ENCODE data around the gene FAM217B.

The FAM217B gene

DNA sequence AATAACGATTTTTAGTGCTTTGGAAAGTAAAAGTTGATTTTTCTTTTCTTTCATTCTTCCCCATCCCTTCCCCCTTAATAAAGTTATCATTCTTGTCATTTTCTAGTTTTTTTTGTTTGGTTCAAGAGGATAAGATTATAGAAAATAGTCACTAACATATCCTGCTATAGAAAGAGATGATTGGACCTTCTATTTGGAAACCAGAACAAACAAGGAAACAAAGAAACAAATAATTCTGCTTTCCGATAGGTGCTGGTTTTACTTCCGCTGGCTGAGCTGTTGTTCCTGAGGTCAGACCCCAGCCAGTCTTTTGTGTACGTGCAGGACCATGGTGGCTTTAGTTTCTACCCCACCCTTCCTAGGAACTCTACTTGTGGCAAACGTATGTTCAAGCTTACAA lies 17.9 kb downstream of the FAM217B start, which contains the start of gene CDH26:
Gene CDH26, plus strand, starts transcription at position 301 of the 400 bp plus-strand sequence. CDS start 304 bp downstream, outside the sequence.
- Histone ChIP-seq H2BK120ac (ENCODE audit: low read depth, low read length) (no peak within 1 kb of the TSS), H3K27ac (ENCODE audit: low read length, poor library complexity, severe bottlenecking) (no peak within 1 kb of the TSS), H2BK15ac (ENCODE audit: low read depth, poor library complexity, severe bottlenecking) (no peak within 1 kb of the TSS), H4K8ac (ENCODE audit: low read length) (no peak within 1 kb of the TSS), H3K4me1 (ENCODE audit: control insufficient read depth, insufficient read depth, low read depth, low read length) (no peaks in the 10 kb centered on the region), H3K9ac (ENCODE audit: low read length) (no peak within 1 kb of the TSS), H2AK5ac (ENCODE audit: low read length, severe bottlenecking) (no peak within 1 kb of the TSS), H2AFZ (ENCODE audit: low read depth, low read length) (no peak within 1 kb of the TSS), H3K4ac (ENCODE audit: low read depth in 1 of 2, low read length in 2 of 2) (no peak within 1 kb of the TSS), H3K23ac (ENCODE audit: low read length in 2 of 2) (no peak within 1 kb of the TSS), H3K36me3 (ENCODE audit: control insufficient read depth in 1 of 2, insufficient read depth in 2 of 2, low read depth in 1 of 2, low read length in 2 of 2) (no peaks in the 10 kb centered on the region), H2BK5ac (ENCODE audit: low read depth, low read length, poor library complexity, severe bottlenecking) (no peak within 1 kb of the TSS), H3K4me3 (ENCODE audit: insufficient read depth in 1 of 2, low read depth in 1 of 2, low read length in 2 of 2) (no peak within 1 kb of the TSS), H3K79me1 (replicated peaks; ENCODE audit: low read length, poor library complexity, severe bottlenecking) (no peaks in the 10 kb centered on the region), H3K27me3 (ENCODE audit: control insufficient read depth in 1 of 2, insufficient read depth in 1 of 2, low read length in 2 of 2) (no peaks in the 10 kb centered on the region), H4K91ac (ENCODE audit: low read length) (no peak within 1 kb of the TSS), H3K4me2 (ENCODE audit: low read length, poor library complexity, severe bottlenecking) (no peak within 1 kb of the TSS), H3K18ac (ENCODE audit: low read depth in 1 of 2, low read length in 2 of 2) (no peak within 1 kb of the TSS), H2BK12ac (ENCODE audit: low read length in 2 of 2) (no peak within 1 kb of the TSS), H3K14ac (ENCODE audit: low read length in 2 of 2) (peak within 1 kb of the TSS in 1 of 2 experiments; percentile 66), H3K9me3 (ENCODE audit: control insufficient read depth, low read length) (no peaks in the 10 kb centered on the region)
- no peak for DNase-seq
- WGBS = 91% methylated on average over 3 of the region's 5 CpGs

DNA sequence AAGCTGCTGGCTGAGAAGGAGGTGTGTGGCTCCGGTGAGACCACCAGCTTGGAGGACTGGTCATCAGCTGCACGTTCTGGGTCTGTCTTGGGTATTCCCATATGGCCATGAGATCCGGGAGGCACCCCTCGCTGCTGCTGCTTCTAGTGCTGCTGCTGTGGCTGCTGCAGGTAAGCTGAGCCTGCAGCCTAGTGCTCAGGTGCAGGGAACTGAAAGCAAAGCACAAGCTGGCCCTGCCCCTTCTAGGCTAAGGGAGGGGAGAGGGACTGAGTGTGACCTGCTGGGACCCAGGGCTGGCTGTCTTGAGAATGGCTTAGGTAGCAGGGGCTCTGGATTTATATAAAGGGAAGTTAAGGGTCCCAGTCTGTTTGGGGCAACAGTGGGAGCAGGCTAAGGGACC lies 18.4 kb downstream of the FAM217B start:
- Histone ChIP-seq H3K9me3 (ENCODE audit: control insufficient read depth, low read length) (no peaks in the 10 kb centered on the region), H2BK15ac (ENCODE audit: low read depth, poor library complexity, severe bottlenecking) (no peak overlapping the region), H2BK12ac (ENCODE audit: low read length in 2 of 2) (no peak overlapping the region), H2AFZ (ENCODE audit: low read depth, low read length) (no peak overlapping the region), H2AK5ac (ENCODE audit: low read length, severe bottlenecking) (no peak overlapping the region), H3K27me3 (ENCODE audit: control insufficient read depth in 1 of 2, insufficient read depth in 1 of 2, low read length in 2 of 2) (no peaks in the 10 kb centered on the region), H3K4me1 (ENCODE audit: control insufficient read depth, insufficient read depth, low read depth, low read length) (no peaks in the 10 kb centered on the region), H4K91ac (ENCODE audit: low read length) (no peak overlapping the region), H3K9ac (ENCODE audit: low read length) (no peak overlapping the region), H3K27ac (ENCODE audit: low read length, poor library complexity, severe bottlenecking) (no peak overlapping the region), H3K36me3 (ENCODE audit: control insufficient read depth in 1 of 2, insufficient read depth in 2 of 2, low read depth in 1 of 2, low read length in 2 of 2) (no peaks in the 10 kb centered on the region), H2BK5ac (ENCODE audit: low read depth, low read length, poor library complexity, severe bottlenecking) (no peak overlapping the region), H3K4me3 (ENCODE audit: insufficient read depth in 1 of 2, low read depth in 1 of 2, low read length in 2 of 2) (no peak overlapping the region), H3K79me1 (replicated peaks; ENCODE audit: low read length, poor library complexity, severe bottlenecking) (no peaks in the 10 kb centered on the region), H3K18ac (ENCODE audit: low read depth in 1 of 2, low read length in 2 of 2) (no peak overlapping the region), H3K4me2 (ENCODE audit: low read length, poor library complexity, severe bottlenecking) (no peak overlapping the region), H2BK120ac (ENCODE audit: low read depth, low read length) (no peak overlapping the region), H4K8ac (ENCODE audit: low read length) (no peak overlapping the region), H3K4ac (ENCODE audit: low read depth in 1 of 2, low read length in 2 of 2) (no peak overlapping the region), H3K14ac (ENCODE audit: low read length in 2 of 2) (peak overlapping the region in 1 of 2 experiments; percentile 66), H3K23ac (ENCODE audit: low read length in 2 of 2) (no peak overlapping the region)
- 77% methylated on average over 4 of the region's 4 CpGs for WGBS
- DNase-seq = no peak

DNA sequence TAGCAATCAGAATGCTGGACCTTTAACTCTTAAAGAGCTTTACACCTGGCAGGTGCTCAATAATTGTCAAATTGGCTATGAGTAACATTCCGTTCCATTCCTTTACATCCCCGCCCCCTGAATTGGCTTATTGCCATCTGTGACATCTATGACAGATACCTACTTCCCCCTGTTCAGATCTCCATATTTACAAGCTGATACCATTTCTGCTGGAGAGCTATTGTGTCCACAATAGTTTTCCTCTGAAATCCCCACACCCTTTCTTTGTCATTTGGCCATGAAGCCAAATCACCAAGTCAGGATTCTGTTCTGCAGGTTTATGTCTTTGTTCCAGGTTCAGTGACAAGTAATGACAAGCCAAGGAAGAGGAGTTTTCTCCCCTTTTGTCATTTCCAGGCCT lies 21.2 kb downstream of the FAM217B start:
- H3K36me3 ChIP-seq (ENCODE audit: control insufficient read depth in 1 of 2, insufficient read depth in 2 of 2, low read depth in 1 of 2, low read length in 2 of 2) = no peaks in the 10 kb centered on the region
- H3K14ac ChIP-seq (ENCODE audit: low read length in 2 of 2) = no peak overlapping the region
- H3K9ac ChIP-seq (ENCODE audit: low read length) = no peak overlapping the region
- no peak overlapping the region for H3K4me2 ChIP-seq (ENCODE audit: low read length, poor library complexity, severe bottlenecking)
- no peak overlapping the region for H2BK12ac ChIP-seq (ENCODE audit: low read length in 2 of 2)
- no peak overlapping the region for H3K18ac ChIP-seq (ENCODE audit: low read depth in 1 of 2, low read length in 2 of 2)
- no peaks in the 10 kb centered on the region for H3K4me1 ChIP-seq (ENCODE audit: control insufficient read depth, insufficient read depth, low read depth, low read length)
- no peak overlapping the region for H4K91ac ChIP-seq (ENCODE audit: low read length)
- H2BK120ac ChIP-seq (ENCODE audit: low read depth, low read length) = no peak overlapping the region
- H3K9me3 ChIP-seq (ENCODE audit: control insufficient read depth, low read length) = no peaks in the 10 kb centered on the region
- no peak overlapping the region for H4K8ac ChIP-seq (ENCODE audit: low read length)
- no peak overlapping the region for H3K4ac ChIP-seq (ENCODE audit: low read depth in 1 of 2, low read length in 2 of 2)
- no peak overlapping the region for H3K4me3 ChIP-seq (ENCODE audit: insufficient read depth in 1 of 2, low read depth in 1 of 2, low read length in 2 of 2)
- H2BK5ac ChIP-seq (ENCODE audit: low read depth, low read length, poor library complexity, severe bottlenecking) = no peak overlapping the region
- no peak overlapping the region for H2BK15ac ChIP-seq (ENCODE audit: low read depth, poor library complexity, severe bottlenecking)
- no peak for DNase-seq
- no peaks in the 10 kb centered on the region for H3K27me3 ChIP-seq (ENCODE audit: control insufficient read depth in 1 of 2, insufficient read depth in 1 of 2, low read length in 2 of 2)
- WGBS = 81% methylated on average over 2 of the region's 2 CpGs
- no peak overlapping the region for H2AK5ac ChIP-seq (ENCODE audit: low read length, severe bottlenecking)
- H3K27ac ChIP-seq (ENCODE audit: low read length, poor library complexity, severe bottlenecking) = no peak overlapping the region
- H3K23ac ChIP-seq (ENCODE audit: low read length in 2 of 2) = no peak overlapping the region
- no peaks in the 10 kb centered on the region for H3K79me1 ChIP-seq (replicated peaks; ENCODE audit: low read length, poor library complexity, severe bottlenecking)
- no peak overlapping the region for H2AFZ ChIP-seq (ENCODE audit: low read depth, low read length)

DNA sequence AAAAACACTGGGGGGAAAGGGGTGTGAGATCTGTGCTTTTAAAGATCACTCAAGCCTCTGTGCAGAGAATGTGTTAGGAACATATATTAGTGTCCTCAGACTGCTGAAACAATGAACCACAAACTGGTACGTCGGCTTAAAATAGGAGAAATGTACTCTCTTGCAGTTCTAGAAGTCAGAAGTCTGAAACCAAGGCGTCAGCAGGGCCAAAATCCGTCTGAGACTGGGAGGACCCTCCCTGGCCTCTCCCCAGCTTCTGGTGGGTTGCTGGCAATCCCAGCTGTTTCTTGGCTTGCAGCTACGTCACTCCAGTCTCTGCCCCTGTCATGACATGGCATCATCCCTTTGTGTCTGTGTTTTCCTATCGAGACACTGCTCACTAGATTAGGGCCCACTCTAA lies 22.0 kb downstream of the FAM217B start:
- DNase-seq = no peak
- Histone ChIP-seq H4K8ac (ENCODE audit: low read length) (no peak overlapping the region), H3K4me2 (ENCODE audit: low read length, poor library complexity, severe bottlenecking) (no peak overlapping the region), H3K4me1 (ENCODE audit: control insufficient read depth, insufficient read depth, low read depth, low read length) (no peaks in the 10 kb centered on the region), H4K91ac (ENCODE audit: low read length) (no peak overlapping the region), H2BK15ac (ENCODE audit: low read depth, poor library complexity, severe bottlenecking) (no peak overlapping the region), H3K27me3 (ENCODE audit: control insufficient read depth in 1 of 2, insufficient read depth in 1 of 2, low read length in 2 of 2) (no peaks in the 10 kb centered on the region), H3K14ac (ENCODE audit: low read length in 2 of 2) (no peak overlapping the region), H2BK120ac (ENCODE audit: low read depth, low read length) (no peak overlapping the region), H3K36me3 (ENCODE audit: control insufficient read depth in 1 of 2, insufficient read depth in 2 of 2, low read depth in 1 of 2, low read length in 2 of 2) (no peaks in the 10 kb centered on the region), H3K9ac (ENCODE audit: low read length) (no peak overlapping the region), H3K23ac (ENCODE audit: low read length in 2 of 2) (peak overlapping the region in 1 of 2 experiments; percentile 18), H3K27ac (ENCODE audit: low read length, poor library complexity, severe bottlenecking) (no peak overlapping the region), H3K9me3 (ENCODE audit: control insufficient read depth, low read length) (no peaks in the 10 kb centered on the region), H2AFZ (ENCODE audit: low read depth, low read length) (no peak overlapping the region), H3K79me1 (replicated peaks; ENCODE audit: low read length, poor library complexity, severe bottlenecking) (no peaks in the 10 kb centered on the region), H2BK12ac (ENCODE audit: low read length in 2 of 2) (no peak overlapping the region), H2BK5ac (ENCODE audit: low read depth, low read length, poor library complexity, severe bottlenecking) (no peak overlapping the region), H3K4me3 (ENCODE audit: insufficient read depth in 1 of 2, low read depth in 1 of 2, low read length in 2 of 2) (no peak overlapping the region), H2AK5ac (ENCODE audit: low read length, severe bottlenecking) (no peak overlapping the region), H3K18ac (ENCODE audit: low read depth in 1 of 2, low read length in 2 of 2) (no peak overlapping the region), H3K4ac (ENCODE audit: low read depth in 1 of 2, low read length in 2 of 2) (no peak overlapping the region)
- WGBS = 75% methylated on average over 6 of the region's 6 CpGs

Measured in mesenchymal stem cell (in vitro differentiated cells and primary cell).